Upper lobe of right lung (tissue), 1 donor: ENCODE measurements around the gene ZNF366. TPM values are rescaled to one million over a fixed set of nuclear protein-coding genes. Genes with fewer than 3 reads are reported as not detected.
A peak's percentile ranks its signal among the peaks of the same experiment; 100 is the strongest.

ENCODE experiments used
- ATAC-seq: fragments of 200-7000 bp; cut with Tn5 transposase; one replicate; pipeline ENCODE4 v1.9.1; 2020; ENCODE audit warnings: mild to moderate bottlenecking, moderate library complexity
- DNase-seq: peaks from one replicate; pipeline ENCODE4 v3.0.0-alpha.2; 2020
- H3K27ac ChIP-seq: fragments of 200-600 bp; one replicate; pipeline ENCODE4 v1.8.0; 2022
- H3K27me3 ChIP-seq: fragments of 200-600 bp; one replicate; pipeline ENCODE4 v1.8.0; 2022; ENCODE audit warnings: mild to moderate bottlenecking
- H3K36me3 ChIP-seq: fragments of 200-600 bp; one replicate; pipeline ENCODE4 v1.8.0; 2022
- H3K4me1 ChIP-seq: fragments of 200-600 bp; one replicate; pipeline ENCODE4 v1.8.0; 2022
- H3K4me3 ChIP-seq: fragments of 200-600 bp; one replicate; pipeline ENCODE4 v1.8.0; 2022; ENCODE audit warnings: mild to moderate bottlenecking
- H3K9me3 ChIP-seq: fragments of 200-600 bp; one replicate; pipeline ENCODE4 v1.8.0; 2022
- intact Hi-C: fragments of 100-400 bp; cut with DNase I; formaldehyde crosslinking; loops from one replicate; pipeline ENCODE4 v1.11.0; 2022
- total RNA-seq: library from RNA; stranded (reverse); fragmentation: NEBNext Ultra II Directional; extraction: Animal tissue kit (Norgen Biotek cat#: 25700); gene quantifications from one replicate; pipeline ENCODE4 v1.2.1, GENCODE V29; 2021
- TF ChIP-seq, protein P1 (sequence below): fragments of 200-600 bp; IDR thresholded peaks from one replicate; pipeline ENCODE4 v1.8.0; 2022; ENCODE audit warnings: antibody characterized with exemption
- donor health status: DM: no; HTN: yes; CAD: no; lungs with severe emphysema.

Gene ZNF366
- total RNA-seq, 1 donor from 2014 or later = 12.2 TPM

DNA sequence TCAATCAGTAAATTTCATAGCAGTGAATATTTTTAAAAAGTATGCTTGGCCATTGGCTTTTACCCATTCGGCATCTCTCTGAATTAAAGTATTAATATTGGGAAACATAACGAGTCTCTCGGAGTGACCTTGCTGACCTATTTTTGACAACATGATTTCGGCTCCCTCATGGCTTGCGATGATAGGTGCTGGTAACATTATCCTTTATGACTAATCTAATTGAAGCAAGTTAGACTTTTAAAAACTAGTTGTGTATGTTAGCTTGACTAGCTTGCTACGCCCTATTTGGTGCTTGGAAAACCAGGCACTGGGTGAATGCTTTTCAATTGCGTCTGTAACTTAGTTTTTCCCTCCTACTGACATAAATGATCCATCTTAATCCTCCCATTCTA, 1.1 kb downstream of the ZNF366 start:
- DNase-seq (no peak), ATAC-seq (no peak)
- H3K9me3 ChIP-seq = no peaks in the 10 kb centered on the region
- intact Hi-C loops = no loop called here
- TF ChIP-seq, protein P1, sequence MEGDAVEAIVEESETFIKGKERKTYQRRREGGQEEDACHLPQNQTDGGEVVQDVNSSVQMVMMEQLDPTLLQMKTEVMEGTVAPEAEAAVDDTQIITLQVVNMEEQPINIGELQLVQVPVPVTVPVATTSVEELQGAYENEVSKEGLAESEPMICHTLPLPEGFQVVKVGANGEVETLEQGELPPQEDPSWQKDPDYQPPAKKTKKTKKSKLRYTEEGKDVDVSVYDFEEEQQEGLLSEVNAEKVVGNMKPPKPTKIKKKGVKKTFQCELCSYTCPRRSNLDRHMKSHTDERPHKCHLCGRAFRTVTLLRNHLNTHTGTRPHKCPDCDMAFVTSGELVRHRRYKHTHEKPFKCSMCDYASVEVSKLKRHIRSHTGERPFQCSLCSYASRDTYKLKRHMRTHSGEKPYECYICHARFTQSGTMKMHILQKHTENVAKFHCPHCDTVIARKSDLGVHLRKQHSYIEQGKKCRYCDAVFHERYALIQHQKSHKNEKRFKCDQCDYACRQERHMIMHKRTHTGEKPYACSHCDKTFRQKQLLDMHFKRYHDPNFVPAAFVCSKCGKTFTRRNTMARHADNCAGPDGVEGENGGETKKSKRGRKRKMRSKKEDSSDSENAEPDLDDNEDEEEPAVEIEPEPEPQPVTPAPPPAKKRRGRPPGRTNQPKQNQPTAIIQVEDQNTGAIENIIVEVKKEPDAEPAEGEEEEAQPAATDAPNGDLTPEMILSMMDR = no peak
- H3K4me1 ChIP-seq = peaks cover 19% of the 10 kb centered on the region
- H3K36me3 ChIP-seq = no peaks in the 10 kb centered on the region
- peak overlapping the region; percentile 41 for H3K4me3 ChIP-seq
- H3K27ac ChIP-seq = peak overlapping the region; percentile 70
- no peaks in the 10 kb centered on the region for H3K27me3 ChIP-seq

DNA sequence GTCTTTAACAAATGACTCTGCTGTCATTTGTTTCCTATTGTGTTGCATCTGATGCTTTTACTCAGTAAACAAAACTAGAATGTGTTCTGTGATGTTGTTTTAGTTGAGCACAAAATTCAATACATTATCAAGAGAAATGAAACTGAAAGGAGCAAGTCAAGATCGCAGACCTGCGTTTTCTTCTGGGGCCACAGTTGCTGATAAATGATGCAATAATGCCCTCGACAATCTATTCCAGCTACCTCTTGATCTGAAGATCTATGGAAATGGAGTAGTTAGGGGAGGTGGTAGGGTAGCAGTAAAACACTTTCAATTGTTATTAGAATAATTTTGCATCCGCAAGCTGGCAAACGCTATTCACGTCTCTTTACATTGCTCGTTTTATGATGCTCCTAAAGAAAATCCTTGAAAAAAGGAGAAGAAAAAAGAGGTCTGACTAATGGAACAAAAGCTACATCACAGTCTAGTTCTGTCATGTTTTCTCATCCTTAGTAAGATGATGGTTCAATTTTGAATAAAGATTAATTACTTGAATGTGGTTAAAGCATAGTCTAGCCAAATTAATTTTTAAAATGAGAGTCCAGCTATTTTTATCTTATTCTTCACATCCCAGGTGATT, 1.6 kb downstream of the ZNF366 start:
- Histone ChIP-seq H3K27me3 (no peaks in the 10 kb centered on the region), H3K27ac (peak overlapping the region; percentile 70), H3K4me1 (peaks cover 23% of the 10 kb centered on the region), H3K36me3 (no peaks in the 10 kb centered on the region), H3K4me3 (peak overlapping the region; percentile 41), H3K9me3 (no peaks in the 10 kb centered on the region)
- TF ChIP-seq, protein P1 = no peak
- intact Hi-C loops = no loop called here
- DNase-seq (no peak), ATAC-seq (no peak)

DNA sequence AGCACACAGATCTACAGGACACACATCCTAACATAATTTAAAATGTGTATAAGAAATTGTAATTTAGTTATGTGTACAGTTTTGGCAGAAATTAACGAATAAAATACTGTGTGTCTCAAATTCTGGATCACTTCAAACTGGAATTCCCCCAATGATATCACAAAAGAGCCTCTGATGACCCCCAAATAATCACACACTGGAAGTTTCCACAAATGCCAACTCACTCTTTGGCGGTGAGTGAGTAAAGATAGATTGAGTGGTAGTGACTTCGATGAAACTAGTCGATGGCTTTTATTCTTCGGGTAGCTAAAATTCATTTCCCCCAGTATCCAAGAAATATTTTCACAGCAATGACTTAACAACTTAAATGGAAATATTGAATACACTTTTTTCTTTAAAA, 2.2 kb downstream of the ZNF366 start:
- Histone ChIP-seq H3K9me3 (no peaks in the 10 kb centered on the region), H3K27me3 (no peaks in the 10 kb centered on the region), H3K27ac (peak overlapping the region; percentile 70), H3K36me3 (no peaks in the 10 kb centered on the region), H3K4me1 (peaks cover 26% of the 10 kb centered on the region), H3K4me3 (peak overlapping the region; percentile 41)
- intact Hi-C loops = no loop called here
- ATAC-seq (no peak), DNase-seq (no peak)
- TF ChIP-seq, protein P1 = no peak

DNA sequence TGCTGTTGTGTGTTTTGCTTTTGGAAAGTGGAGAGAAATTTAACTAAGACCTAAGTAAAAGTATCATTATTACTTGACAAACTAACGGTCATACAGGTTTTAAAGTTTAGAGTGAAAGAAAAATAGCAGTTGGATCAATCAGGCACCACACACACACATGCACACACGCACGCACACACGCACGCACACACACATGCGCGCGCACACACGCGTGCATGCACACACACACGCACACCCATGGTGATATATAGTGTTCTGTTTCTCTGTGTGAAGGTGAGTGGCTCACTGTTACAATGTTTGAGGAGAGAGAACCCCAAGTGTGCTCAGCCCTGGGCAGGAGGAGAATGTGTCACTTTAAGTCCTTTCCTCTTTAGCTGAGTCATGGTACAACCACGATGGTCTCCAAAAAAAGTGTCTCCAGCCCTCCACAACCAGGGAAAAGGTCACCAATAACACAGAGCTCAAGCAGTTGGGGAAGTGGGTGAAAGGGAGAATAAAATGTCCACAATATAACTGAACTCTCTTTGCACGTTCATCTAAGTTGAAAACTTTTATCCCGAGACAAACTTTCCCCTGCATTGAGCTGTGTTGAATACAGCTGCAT, 3.2 kb downstream of the ZNF366 start:
- peak; percentile 77 for ATAC-seq
- Histone ChIP-seq H3K27ac (peak overlapping the region; percentile 70), H3K27me3 (no peaks in the 10 kb centered on the region), H3K4me3 (peak overlapping the region; percentile 41), H3K4me1 (peaks cover 22% of the 10 kb centered on the region), H3K9me3 (no peaks in the 10 kb centered on the region), H3K36me3 (no peaks in the 10 kb centered on the region)
- intact Hi-C loops = no loop called here
- TF ChIP-seq, protein P1 = no peak
- DNase-seq = no peak

DNA sequence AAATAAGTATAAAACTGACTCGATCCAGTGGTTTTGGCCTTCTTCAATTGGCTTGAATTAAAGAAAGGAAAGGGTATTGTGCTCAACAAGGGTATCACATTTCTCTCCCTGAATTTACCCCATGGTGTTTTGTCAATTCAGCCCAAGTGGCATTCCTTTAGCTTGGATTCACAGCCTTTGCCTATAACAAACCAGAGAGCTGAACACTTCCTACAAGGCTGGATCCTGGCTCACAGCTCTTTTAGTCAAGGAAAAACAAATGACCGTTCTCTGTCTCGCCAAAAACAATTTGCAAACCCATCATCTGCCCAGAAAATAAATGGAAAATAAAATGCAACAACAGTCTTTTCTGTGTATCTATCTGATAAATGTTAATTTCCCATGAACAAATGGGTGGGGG, 5.7 kb downstream of the ZNF366 start:
- TF ChIP-seq, protein P1 = no peak
- Histone ChIP-seq H3K27ac (no peak overlapping the region), H3K9me3 (no peaks in the 10 kb centered on the region), H3K36me3 (no peaks in the 10 kb centered on the region), H3K4me3 (no peak overlapping the region), H3K4me1 (peaks cover 14% of the 10 kb centered on the region), H3K27me3 (no peaks in the 10 kb centered on the region)
- ATAC-seq (no peak), DNase-seq (no peak)
- intact Hi-C loops = no loop called here
